HG03060 (cell line): ENCODE results near the gene USP49.
A peak's percentile ranks its signal among the peaks of the same experiment; 100 is the strongest.
"Not testable (repeated sequence)": the region's sequence is repeated elsewhere in the genome, so short reads cannot be mapped to it uniquely, and the experiment has no call there.

Experiments used
- ATAC-seq: cut with Tn5 transposase; IDR thresholded peaks from one replicate; pipeline ENCODE4 v1.9.1; 2021; ENCODE audit warnings: low read depth, moderate number of reproducible peaks; ENCODE audit not compliant: unreplicated experiment

Gene USP49

DNA sequence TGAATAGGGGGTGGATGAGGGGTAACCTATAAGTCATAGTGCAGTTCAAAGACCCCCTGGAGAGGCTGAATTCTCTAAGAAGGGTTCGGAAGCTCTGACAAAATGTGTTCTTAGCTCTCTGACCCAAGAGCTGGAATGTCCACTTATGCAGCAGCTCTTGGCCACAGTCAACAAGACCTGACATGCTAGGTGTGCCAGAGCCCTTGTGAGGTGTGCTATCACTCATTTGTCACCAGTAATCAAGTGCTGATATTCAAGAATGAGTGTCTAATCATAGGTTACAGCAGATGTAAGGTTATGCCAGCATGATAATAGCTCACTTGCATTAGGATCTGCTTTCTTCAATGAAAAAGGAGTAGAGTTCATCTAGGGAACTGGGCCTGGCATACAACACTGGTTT lies 79.6 kb downstream of the USP49 start:
- no peak for ATAC-seq

DNA sequence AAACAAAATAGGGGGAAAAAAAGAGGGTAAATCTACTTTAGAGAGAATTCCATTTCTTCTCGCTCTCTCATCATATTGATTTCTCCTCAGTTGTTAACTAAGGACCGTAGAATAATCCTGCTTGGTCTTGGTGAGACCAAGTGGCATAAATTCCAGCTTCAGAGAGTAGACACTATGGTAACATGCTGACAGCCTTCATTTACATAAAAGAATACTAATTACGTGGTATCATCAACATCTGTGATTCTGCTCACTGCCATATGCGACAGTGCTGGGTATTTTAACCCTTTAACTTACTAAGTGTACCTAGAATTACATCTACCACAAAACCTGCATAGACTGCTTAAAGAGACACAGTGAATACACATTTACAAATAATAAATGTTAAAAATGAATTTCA lies 80.5 kb downstream of the USP49 start:
- no peak for ATAC-seq

DNA sequence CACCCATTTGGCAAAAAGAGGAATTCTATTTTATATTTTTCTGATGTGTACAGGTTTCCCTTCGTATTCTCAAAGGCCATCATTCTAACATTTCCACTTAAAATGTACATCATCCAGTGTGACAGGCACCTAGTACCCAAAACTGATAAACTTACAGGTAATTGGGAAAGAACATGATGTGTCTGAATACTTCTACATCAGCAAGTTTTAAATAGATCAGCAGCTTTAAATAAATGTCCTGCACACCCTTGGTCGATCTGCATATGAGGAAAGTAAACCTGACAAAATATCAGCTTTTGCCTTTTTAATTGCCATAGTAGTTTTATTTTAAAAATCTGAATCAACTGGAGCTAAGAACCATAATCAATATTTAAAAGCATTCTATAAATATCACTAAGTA lies 81.2 kb downstream of the USP49 start:
- no peak for ATAC-seq

DNA sequence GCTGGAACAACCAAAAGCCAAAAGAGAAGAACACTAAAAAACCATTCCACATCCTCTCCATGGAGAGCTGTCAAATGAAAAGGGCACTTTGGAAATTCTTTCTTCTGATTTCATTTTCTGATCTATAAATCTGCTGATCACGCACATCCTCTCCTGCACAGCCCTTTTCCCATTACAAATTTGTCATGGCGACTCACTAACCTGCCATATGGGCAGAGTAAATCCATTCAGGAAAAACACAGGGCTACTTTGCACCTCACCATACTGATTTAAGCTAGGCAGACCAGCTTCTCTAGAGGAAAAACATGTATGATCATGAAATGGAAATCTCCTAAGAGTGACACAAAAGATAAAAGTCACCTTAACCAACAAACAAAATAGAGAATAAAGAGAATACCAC lies 81.7 kb downstream of the USP49 start:
- no peak for ATAC-seq

DNA sequence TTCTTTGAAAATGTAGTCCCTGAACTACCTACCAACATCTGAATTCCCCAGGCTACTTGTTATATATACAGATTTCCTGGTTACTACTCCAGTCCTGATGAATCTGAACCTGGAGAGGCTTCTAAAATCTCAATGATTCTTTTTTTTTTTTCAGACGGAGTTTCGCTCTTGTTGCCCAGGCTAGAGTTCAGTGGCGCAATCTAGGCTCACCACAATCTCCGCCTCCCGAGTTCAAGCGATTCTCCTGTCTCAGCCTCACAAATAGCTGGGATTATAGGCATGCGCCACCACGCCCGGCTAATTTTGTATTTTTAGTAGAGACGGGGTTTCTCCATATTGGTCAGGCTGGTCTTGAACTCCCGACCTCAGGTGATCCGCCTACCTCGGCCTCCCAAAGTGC lies 83.2 kb downstream of the USP49 start:
- not testable (repeated sequence) for ATAC-seq

DNA sequence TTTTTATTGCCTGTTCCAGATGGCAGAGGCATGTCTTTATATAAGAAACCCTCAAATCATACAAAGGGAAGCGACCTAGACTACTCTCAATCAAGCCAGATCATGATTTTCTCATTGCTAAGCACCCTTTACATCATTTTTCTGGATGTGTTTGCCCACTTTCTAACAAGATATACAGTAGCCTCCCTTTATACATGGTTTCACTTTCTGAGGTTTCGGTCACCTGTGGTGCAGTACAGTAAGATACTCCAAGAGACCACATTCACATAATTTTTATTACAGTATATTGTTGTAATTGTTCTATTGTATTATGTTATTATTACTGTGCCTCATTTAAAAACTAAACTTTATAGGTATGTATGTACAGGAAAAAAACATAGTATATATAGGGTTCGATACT lies 84.1 kb downstream of the USP49 start:
- no peak for ATAC-seq

DNA sequence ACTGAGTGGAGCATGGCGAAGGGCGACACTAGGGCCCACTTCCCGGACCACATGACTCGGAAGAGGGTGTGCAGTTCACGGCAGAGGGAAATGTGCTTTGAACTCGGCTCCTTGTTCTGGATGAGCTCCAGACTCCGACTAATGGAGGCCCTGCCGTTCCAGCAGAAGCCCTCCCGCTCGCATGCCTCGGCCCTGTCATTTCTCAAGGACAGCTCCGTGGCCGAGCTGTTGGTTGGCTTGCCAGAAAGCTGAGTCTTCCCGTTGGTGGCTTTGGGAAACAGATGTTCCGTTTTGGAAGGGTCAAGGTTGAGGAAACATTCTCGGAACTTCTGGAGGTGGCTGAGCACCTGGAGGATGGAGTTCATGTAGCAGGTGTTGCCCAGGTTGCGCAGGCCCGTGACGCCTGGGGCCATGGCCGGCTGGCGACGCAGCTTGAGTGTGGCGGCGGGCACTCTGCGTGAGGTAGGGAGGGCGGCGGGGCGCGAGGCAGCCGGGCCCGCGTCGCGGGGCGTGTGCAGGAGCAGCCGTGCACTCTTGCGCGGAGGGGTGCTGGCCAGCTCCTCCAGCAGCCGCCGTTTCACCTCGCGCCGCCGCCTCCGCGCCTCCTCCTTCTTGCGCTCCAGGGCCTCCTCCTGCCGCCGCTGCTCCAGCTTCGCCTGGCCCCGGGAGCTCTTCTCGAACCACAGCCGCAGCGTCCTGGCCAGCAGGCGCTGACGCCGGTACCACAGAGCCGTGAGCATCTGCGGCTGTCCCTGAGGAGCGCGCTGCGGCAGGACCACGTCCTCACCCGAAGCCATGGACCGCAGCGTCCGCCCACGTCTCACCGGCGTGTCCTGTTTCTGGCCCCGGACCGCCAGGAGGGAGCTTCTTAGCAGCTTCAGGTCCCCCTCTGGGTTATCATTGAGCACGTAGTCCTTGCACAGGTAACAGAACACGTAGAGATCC lies 89.1 kb downstream of the USP49 start:
- no peak for ATAC-seq

DNA sequence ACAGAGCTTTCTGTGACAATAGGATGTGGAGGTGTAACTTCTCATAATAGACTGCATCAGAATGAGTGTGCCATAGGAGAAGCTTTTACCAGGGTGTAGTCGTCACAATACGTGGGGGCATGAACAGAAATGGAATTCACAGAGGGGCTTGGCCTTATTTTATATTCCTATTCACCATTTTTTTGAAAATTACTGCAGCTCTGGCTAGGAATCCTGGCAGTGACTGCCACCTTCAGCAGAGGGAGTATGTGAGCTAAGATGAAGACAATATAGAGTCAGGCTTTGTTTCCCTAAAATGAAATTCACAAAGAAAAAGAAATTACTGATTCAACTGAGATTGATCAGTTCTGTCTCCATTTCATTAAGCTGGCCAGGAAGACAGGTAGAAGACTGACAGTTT lies 93.8 kb downstream of the USP49 start:
- ATAC-seq, result no peak

DNA sequence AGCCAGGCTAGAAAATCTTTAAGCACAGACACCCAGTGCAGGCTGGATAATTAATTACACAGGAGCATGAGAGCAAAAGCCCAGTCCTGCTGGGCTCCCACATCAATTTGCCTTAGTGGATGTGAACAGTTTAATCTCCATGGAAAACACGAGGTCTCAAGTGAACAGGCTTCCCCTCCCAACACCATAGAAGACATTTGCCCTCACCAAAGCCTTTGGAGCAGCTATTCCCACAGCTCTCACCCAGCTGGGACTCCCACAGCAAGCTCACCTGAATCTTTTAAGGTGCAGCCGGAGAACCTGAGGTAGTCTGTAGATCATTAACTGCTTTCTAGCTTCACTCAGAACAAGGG lies 95.6 kb downstream of the USP49 start:
- ATAC-seq, result no peak

DNA sequence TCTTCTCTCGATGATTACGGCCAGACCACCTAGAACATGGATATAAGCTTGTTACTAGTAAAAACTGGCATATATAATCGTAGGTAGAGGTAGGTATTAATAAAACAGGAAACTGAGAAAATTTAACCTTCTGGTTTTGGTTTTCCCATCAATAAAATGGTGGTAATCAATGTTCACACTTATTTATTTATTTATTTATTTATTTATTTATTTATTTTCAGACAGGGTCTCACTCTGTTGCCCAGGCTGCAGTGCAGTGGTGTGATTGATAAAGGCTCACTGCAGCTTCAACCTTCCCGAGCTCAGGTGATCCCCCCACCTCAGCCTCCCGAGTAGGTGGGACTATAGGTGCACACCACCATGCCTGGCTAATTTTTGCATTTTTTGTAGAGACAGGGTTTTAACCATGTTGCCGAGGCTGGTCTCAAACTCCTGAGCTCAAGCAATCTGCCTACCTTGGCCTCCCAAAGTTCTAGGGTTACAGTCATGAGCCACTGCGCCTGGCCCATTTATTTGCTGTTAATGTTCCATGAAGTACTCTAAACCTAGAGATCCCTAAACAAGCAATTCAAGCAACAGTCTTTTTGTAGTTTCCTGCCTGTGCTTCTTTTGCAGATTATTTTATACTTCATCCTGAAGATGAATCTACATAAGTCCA lies 96.1 kb downstream of the USP49 start:
- ATAC-seq, result no peak

DNA sequence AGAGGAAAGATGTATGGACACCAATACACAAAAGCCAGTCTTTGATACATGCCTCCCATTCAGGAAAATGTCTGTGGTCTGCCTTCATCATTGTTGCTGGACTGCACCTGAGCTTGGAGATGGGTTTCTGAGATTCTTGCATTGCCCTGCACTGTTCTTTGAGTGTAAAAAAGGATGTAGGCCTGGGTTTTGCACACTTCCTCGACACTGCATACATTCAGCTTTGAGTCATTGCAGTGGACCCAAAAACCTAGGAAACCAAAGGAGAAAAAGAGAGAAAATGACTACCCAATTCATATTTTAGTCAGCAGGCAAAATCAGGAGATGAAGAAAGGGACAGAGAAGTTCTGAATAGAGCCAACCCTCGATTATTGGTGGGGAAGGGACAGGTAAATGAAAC lies 98.7 kb downstream of the USP49 start:
- ATAC-seq, result no peak

DNA sequence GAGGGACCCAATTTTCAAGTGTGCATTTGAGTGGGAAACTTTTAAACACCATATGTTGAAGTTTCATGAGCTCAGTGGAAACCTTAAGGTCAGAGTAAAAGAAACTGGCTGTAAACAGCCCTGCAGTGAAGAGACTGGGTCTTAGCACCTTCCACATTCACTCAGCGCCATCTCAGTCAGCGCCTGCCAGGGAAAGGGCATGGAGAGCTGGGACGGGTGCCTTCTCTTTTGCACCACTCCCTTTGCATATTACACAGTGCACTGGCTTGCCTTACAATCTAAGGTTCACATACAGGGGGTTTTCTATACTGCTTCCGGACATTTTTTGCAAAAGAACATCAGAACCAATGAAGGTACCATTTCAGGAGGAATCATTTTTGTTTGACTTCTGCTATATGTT lies 103.2 kb downstream of the USP49 start:
- no peak for ATAC-seq

DNA sequence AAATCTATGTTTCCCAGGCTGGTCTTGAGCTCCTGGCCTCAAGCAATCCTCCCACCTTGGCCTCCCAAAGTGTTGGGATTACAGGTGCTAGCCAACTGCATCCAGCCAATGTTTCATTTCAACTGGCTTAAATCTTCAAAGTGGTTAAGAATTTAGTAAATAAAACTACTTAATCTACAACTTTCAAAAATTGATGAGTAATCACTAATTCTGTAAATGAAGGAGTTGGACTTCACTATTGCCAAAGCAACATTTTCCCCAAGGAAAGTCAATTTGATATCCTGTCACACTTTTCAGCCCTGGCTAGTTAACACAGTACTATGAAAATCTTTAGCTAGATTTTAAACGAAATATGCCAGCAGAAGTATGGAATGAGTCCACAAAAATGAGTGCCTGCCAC lies 103.9 kb downstream of the USP49 start:
- ATAC-seq, result no peak

DNA sequence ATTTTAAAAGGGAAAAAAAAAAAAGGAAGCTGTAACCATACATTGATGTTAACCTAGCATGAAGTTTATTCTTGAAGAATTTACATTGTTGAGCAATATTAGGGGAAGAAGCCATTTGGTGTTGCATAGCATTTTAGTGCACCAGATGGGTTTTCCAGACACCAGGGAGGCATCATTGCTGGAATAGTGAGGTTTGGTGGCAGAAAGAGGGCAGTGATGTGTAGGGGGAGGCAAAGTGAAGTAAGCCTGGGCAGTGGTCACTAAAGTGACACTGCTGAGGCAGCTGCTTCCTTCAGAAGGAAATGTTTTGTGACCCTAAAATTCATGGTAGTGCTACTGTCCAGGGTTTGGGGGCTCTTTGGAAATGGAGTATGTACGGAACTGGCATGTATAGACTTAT lies 105.1 kb downstream of the USP49 start:
- no peak for ATAC-seq

DNA sequence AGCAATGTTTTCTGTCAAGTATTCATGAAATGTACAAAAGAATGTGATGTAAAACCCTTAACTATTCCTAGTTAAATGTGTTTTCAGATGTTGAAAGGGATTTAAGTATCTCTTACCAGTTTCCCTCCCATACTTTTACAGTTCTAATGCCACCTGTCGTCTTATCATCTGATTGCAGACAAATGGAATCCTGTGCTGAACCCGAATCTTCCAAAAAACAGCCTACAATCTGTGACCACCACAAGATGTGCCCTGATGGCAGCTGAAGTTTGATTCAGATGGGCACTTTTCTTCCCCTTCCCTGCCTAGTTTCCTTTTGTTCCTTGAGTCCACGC lies 105.8 kb downstream of the USP49 start:
- no peak for ATAC-seq

DNA sequence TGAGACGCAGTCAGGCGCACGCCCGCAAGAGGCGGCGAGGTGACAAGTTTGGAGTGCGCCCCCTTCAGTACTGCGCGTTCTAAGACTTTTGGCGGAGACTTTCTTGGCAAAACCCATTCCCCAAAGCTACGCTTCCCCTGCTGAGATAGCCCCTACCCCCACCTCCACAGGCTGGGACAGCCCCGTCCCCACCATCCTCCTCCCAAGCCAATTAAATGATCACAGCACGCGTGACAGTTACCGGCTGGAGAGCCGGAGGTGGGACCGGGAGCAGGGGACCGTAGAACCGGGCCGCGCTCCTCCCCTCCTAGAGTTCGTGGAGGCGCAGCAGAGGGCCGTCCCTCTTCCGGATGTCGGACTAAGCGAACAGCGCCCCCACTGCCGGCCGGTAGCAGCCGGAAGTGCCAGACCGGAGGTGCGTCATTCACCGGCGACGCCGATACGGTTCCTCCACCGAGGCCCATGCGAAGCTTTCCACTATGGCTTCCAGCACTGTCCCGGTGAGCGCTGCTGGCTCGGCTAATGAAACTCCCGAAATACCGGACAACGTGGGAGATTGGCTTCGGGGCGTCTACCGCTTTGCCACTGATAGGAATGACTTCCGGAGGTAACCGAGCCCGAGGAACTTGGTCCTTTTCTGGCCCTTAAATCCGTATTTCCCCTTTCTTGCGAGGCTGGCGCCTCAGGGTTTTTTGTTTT lies 107.8 kb downstream of the USP49 start, which contains the start of gene TOMM6:
Gene TOMM6, plus strand, starts transcription at position 476 of the 699 bp plus-strand sequence. Its CDS starts 4 bp downstream, at position 480.
- peak; percentile 61 for ATAC-seq

DNA sequence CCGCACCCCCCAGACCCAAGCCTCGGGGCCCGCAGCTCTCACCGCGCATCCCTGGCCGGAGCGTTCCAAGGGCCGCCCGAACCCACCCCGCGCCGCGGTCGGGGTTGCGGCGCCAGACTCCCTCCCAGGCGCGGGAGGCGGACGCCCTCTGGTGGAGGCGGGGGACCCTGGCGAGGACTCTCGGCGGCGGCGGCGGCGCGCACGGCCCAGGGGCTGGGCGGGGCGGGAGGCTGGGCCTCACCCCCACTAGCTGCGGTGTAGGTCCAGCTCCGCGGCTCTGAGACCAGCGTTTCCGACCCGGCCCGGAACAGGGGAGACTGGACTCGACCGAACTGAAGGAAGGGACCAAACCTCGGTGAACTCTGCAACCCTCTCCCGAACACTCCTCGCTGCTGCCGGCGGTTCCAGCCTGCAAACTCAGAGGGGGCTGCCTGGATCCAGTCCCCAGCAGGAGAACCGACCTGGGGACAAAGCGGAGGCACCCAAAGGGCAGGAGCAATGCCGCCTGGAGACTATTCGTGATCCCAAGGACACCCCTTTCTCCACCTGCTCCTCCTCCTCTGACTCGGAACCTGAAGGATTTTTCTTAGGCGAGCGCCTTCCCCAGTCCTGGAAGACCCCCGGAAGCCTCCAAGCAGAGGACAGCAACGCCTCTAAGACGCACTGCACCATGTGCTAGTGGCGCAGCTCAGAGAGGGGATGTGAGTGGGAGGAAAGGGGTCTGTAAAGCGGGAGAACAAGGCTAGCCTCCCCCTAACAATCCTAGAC lies 108.5 kb downstream of the USP49 start:
- no peak for ATAC-seq

DNA sequence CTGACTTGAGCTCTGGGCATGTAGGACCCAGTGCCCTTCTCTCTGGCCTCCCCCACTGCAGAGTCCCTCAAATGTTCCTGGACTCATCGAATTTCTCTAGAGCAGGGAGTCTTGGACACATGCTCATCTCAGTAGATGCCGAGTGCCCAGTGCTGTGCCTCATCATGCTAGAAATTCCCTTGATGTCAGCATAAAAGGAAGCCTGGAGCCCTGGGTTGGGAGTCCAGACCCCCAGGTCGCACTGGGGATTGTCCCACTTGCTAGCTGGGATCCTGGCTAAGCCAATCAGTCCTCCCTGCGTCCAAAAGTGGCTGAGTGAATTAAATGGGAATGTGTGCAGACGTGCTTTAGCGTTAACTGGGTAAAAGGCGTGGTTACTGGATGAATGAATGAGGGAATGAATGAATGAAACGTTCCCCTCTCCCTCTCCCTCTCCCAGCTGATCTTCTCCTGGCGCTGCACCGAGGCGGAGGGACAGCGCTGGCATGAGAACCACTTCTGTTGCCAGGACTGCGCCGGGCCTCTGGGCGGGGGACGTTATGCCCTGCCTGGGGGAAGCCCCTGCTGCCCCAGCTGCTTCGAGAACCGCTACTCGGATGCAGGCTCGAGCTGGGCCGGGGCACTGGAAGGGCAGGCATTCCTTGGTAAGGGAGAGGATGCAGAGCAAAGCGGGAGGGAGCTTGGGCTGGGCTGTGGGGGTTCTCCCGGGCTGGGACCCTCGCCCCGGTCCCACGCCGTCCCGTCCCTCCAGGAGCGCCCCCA lies 109.3 kb downstream of the USP49 start:
- ATAC-seq, result no peak

DNA sequence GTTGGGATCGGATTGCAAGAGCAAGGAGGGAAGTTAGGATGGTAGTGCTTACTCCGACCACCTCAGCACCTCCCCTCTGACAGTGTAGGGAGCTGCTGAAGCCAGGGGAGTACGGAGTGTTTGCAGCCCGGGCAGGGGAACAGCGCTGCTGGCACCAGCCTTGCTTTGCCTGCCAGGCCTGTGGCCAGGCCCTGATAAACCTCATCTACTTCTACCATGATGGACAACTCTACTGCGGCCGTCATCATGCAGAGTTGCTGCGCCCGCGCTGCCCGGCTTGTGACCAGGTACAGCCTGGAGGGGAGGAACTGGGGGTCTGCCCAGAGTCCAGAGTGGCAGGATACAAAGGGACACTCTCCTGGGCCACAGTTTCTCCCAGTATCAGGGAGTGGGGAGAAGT lies 109.9 kb downstream of the USP49 start:
- no peak for ATAC-seq

DNA sequence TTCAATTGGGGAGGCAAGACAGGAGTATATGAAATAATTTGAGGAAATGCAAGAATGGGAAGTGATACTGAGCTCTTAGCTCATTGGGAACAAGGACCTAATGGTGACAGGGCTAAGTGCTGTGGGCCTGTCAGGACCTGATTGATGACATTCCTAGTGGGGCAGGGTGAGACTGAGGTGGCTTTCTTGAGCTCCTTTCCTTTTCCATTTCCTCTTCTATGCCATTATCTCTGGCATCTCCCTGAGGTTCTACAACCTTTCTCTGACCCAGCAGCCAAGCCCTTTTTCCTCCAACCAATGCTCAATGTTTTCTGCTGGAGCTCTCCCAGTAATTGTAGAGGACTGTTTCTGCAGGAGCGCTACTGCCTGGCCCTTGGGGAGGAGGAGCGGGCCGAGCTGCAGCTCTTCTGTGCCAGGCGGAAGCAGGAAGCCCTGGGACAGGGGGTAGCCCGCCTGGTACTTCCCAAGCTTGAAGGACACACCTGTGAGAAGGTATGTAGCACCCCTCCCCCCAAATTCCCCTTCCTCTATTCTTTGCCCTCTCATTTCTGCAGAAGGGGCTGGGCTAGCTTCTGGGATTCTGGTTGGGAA lies 110.5 kb downstream of the USP49 start:
- ATAC-seq, result no peak
